Fibroblast of lung (primary cell): ENCODE measurements around the gene TENM4. TPM values are rescaled to one million over a fixed set of nuclear protein-coding genes. Genes with fewer than 3 reads are reported as not detected.

Source experiments
- DNase-seq, 2 donors: peaks; one replicate each; pipeline versions ENCODE4 v3.0.0 to v3.0.0-alpha.2; 2010; ENCODE audit warnings: low read depth in 2 of 2
- H2AFZ ChIP-seq: 2 replicates; pipeline ENCODE4 v1.5.1; 2012; ENCODE audit warnings: low read length, control low read depth, inconsistent platforms
- H3K27ac ChIP-seq: 2 replicates; pipeline ENCODE4 v1.5.1; 2011; ENCODE audit warnings: low read length, control low read depth; ENCODE audit not compliant: insufficient read depth
- H3K27me3 ChIP-seq: 2 replicates; pipeline ENCODE4 v1.5.1; 2011; ENCODE audit warnings: mild to moderate bottlenecking, low read length; ENCODE audit not compliant: control insufficient read depth, insufficient read depth
- H3K36me3 ChIP-seq: 2 replicates; pipeline ENCODE4 v1.5.1; 2011; ENCODE audit warnings: low read length; ENCODE audit not compliant: control insufficient read depth, insufficient read depth
- H3K4me1 ChIP-seq: 2 replicates; pipeline ENCODE4 v1.5.1; 2011; ENCODE audit warnings: low read length; ENCODE audit not compliant: control insufficient read depth, insufficient read depth; ENCODE audit errors: extremely low read depth
- H3K4me2 ChIP-seq: 2 replicates; pipeline ENCODE4 v1.5.1; 2011; ENCODE audit warnings: low read length, control low read depth; ENCODE audit not compliant: insufficient read depth; ENCODE audit errors: extremely low read depth
- H3K4me3 ChIP-seq, 4 experiments: fragments of 200-600 bp in 1 of 4; sonication (generic) in 1 of 4; replicated peaks in 1 of 4; 2 replicates each; pipeline ENCODE4 v1.5.1; 2011 to 2016; ENCODE audit warnings: low read length in 4 of 4, low read depth in 3 of 4, mild to moderate bottlenecking in 3 of 4, control low read depth in 2 of 4, inconsistent platforms in 1 of 4, mixed read lengths in 1 of 4; ENCODE audit not compliant: insufficient read depth in 1 of 4; ENCODE audit errors: control extremely low read depth in 1 of 4
- H3K79me2 ChIP-seq: 2 replicates; pipeline ENCODE4 v1.5.1; 2012; ENCODE audit warnings: mild to moderate bottlenecking, low read length, inconsistent platforms; ENCODE audit not compliant: control insufficient read depth, insufficient read depth
- H3K9ac ChIP-seq: 2 replicates; pipeline ENCODE4 v1.5.1; 2011; ENCODE audit warnings: mild to moderate bottlenecking, low read length, control low read depth; ENCODE audit not compliant: insufficient read depth
- H3K9me3 ChIP-seq: 2 replicates; pipeline ENCODE4 v1.5.1; 2012; ENCODE audit warnings: low read depth, low read length; ENCODE audit not compliant: control insufficient read depth, insufficient read depth
- H4K20me1 ChIP-seq: 2 replicates; pipeline ENCODE4 v1.5.1; 2011; ENCODE audit warnings: low read length; ENCODE audit not compliant: control insufficient read depth, insufficient read depth; ENCODE audit errors: extremely low read depth
- EZH2 ChIP-seq: IDR thresholded peaks from 2 replicates; pipeline ENCODE4 v1.5.1; 2012; ENCODE audit warnings: low read length, control low read depth, mild to moderate bottlenecking; ENCODE audit errors: missing control alignments
- polyA plus RNA-seq, 2 donors: library from polyadenylated mRNA; depleted of rRNA in 1 of 2; stranded (reverse) in 1 of 2; unstranded in 1 of 2; fragments of >200 nt; gene quantifications; 2 replicates each; pipeline ENCODE4 v1.2.1, GENCODE V29; 2011 to 2012; ENCODE audit warnings: missing spikeins in 1 of 2
- total RNA-seq: library from RNA; depleted of rRNA; stranded (reverse); fragments of >200 nt; gene quantifications from 2 replicates; pipeline ENCODE4 v1.2.1, GENCODE V29; 2014
- TF ChIP-seq, protein P1 (sequence below), 2 donors: IDR thresholded peaks in 1 of 2; conservative IDR thresholded peaks in 1 of 2; 1 replicate in 1 of 2; 2 replicates in 1 of 2; pipeline ENCODE4 v1.5.1; 2011 to 2012; ENCODE audit warnings: low read length in 2 of 2, control low read depth in 1 of 2, inconsistent platforms in 1 of 2, low read depth in 1 of 2, mild to moderate bottlenecking in 1 of 2

Gene TENM4
- total and polyA plus RNA-seq, 2 donors (not counting 1 experiment from before 2014, with no cell fraction given), result 4.6 to 48.4 TPM

- Histone ChIP-seq H2AFZ (no peak overlapping the region), H3K27me3 (no peaks in the 10 kb centered on the region), H3K9me3 (no peaks in the 10 kb centered on the region), H3K79me2 (no peaks in the 10 kb centered on the region), H3K4me2 (no peak overlapping the region), H3K36me3 (no peaks in the 10 kb centered on the region), H4K20me1 (no peaks in the 10 kb centered on the region), H3K4me3 (no peak overlapping the region), H3K27ac (no peak overlapping the region), H3K9ac (no peak overlapping the region), H3K4me1 (no peaks in the 10 kb centered on the region)
- DNase-seq, result peak in 1 of 2 donors; percentile 35
- TF ChIP-seq, protein P1, sequence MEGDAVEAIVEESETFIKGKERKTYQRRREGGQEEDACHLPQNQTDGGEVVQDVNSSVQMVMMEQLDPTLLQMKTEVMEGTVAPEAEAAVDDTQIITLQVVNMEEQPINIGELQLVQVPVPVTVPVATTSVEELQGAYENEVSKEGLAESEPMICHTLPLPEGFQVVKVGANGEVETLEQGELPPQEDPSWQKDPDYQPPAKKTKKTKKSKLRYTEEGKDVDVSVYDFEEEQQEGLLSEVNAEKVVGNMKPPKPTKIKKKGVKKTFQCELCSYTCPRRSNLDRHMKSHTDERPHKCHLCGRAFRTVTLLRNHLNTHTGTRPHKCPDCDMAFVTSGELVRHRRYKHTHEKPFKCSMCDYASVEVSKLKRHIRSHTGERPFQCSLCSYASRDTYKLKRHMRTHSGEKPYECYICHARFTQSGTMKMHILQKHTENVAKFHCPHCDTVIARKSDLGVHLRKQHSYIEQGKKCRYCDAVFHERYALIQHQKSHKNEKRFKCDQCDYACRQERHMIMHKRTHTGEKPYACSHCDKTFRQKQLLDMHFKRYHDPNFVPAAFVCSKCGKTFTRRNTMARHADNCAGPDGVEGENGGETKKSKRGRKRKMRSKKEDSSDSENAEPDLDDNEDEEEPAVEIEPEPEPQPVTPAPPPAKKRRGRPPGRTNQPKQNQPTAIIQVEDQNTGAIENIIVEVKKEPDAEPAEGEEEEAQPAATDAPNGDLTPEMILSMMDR (conservative IDR thresholded peaks at IDR 0.05 in 1 of 2, IDR thresholded peaks at IDR 0.05 in 1 of 2; ENCODE audit: low read depth in 1 of 2, low read length in 2 of 2), result no peak
- TF ChIP-seq EZH2, result no peak
Observed at GRCh38 chr11:78993802-78994430, 446.9 kb downstream of the TENM4 start.

GRCh38 chr11:78991681-78992080 lies 449.1 kb downstream of the TENM4 start:
- Histone ChIP-seq H2AFZ (no peak overlapping the region), H3K4me2 (no peak overlapping the region), H3K9ac (no peak overlapping the region), H3K27ac (no peak overlapping the region), H3K4me3 (no peak overlapping the region), H4K20me1 (no peaks in the 10 kb centered on the region), H3K4me1 (no peaks in the 10 kb centered on the region), H3K36me3 (no peaks in the 10 kb centered on the region), H3K79me2 (no peaks in the 10 kb centered on the region), H3K27me3 (no peaks in the 10 kb centered on the region), H3K9me3 (no peaks in the 10 kb centered on the region)
- TF ChIP-seq EZH2, result no peak
- TF ChIP-seq, protein P1 (conservative IDR thresholded peaks at IDR 0.05 in 1 of 2, IDR thresholded peaks at IDR 0.05 in 1 of 2; ENCODE audit: low read depth in 1 of 2, low read length in 2 of 2), result no peak
- DNase-seq, result no peak

DNA sequence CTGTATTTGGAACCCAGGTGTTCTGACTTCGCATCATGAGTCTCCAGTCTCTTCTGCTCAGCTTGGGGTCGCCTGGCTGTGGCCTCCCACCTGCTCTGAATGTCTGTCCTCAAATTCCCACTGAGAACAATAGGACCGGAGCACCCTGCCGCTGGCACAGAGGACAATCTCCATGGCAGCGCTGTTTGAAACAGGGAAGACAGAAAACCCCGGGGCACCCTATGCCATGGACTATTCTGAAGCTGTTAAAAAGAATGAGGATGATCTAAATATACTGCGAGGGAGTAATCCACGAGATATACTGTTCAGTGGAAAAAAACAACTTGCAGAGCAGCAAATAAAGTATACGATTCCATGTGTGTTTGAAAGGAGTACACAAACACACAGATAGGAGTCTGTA lies 450.6 kb downstream of the TENM4 start:
- Histone ChIP-seq H3K4me2 (no peak overlapping the region), H2AFZ (no peak overlapping the region), H3K9me3 (no peaks in the 10 kb centered on the region), H3K4me3 (no peak overlapping the region), H4K20me1 (no peaks in the 10 kb centered on the region), H3K4me1 (no peaks in the 10 kb centered on the region), H3K27me3 (no peaks in the 10 kb centered on the region), H3K36me3 (no peaks in the 10 kb centered on the region), H3K27ac (no peak overlapping the region), H3K9ac (no peak overlapping the region), H3K79me2 (no peaks in the 10 kb centered on the region)
- TF ChIP-seq EZH2, result no peak
- TF ChIP-seq, protein P1 (conservative IDR thresholded peaks at IDR 0.05 in 1 of 2, IDR thresholded peaks at IDR 0.05 in 1 of 2; ENCODE audit: low read depth in 1 of 2, low read length in 2 of 2), result no peak
- no peak for DNase-seq
